Thyroid gland (tissue), 4 donors: Measurements from ENCODE around the gene ERGIC3.

Experiments used
- POLR2A ChIP-seq, 2 donors: fragments of 450-650 bp; IDR thresholded peaks; one replicate each; pipeline ENCODE4 v1.6.1; 2017; ENCODE audit warnings: antibody characterized with exemption in 2 of 2, mild to moderate bottlenecking in 2 of 2, moderate library complexity in 1 of 2
- TF ChIP-seq, protein P1 (sequence below), 6 experiments: fragments of 200-600 bp in 3 of 6; fragments of 450-650 bp in 3 of 6; sonication (generic) in 3 of 6; IDR thresholded peaks; one replicate each; pipeline ENCODE4 v1.5.1; 2016 to 2019; ENCODE audit warnings: antibody characterized with exemption in 6 of 6, mild to moderate bottlenecking in 2 of 6, inconsistent platforms in 1 of 6, moderate library complexity in 1 of 6

DNA sequence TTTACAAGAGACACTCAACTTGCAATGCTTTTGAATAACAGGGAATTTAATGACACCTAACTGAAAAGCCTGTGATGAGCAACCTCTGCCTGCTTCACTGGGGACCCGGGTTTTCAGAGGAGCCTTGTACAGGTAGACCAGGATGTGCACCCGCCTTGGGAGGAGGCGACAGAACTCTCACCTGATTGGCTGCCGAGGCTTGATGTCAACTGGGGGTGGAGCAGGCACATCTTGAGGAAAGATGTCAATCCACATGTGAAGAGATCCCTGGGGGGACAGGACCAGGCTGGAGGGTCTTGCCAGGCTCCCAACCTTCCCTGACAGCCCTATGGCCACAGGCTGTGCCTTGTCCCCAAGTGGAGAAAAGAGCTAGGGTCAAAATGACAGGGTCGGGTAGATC lies 19.8 kb downstream of the ERGIC3 start:
- TF ChIP-seq, protein P1, sequence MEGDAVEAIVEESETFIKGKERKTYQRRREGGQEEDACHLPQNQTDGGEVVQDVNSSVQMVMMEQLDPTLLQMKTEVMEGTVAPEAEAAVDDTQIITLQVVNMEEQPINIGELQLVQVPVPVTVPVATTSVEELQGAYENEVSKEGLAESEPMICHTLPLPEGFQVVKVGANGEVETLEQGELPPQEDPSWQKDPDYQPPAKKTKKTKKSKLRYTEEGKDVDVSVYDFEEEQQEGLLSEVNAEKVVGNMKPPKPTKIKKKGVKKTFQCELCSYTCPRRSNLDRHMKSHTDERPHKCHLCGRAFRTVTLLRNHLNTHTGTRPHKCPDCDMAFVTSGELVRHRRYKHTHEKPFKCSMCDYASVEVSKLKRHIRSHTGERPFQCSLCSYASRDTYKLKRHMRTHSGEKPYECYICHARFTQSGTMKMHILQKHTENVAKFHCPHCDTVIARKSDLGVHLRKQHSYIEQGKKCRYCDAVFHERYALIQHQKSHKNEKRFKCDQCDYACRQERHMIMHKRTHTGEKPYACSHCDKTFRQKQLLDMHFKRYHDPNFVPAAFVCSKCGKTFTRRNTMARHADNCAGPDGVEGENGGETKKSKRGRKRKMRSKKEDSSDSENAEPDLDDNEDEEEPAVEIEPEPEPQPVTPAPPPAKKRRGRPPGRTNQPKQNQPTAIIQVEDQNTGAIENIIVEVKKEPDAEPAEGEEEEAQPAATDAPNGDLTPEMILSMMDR (IDR thresholded peaks at IDR 0.05), result no peak
- TF ChIP-seq POLR2A (IDR thresholded peaks at IDR 0.05), result no peak
